Muscle of arm (tissue), 12 donors: Measurements from ENCODE around the gene RGN. TPM values are rescaled to one million over a fixed set of nuclear protein-coding genes. Genes with fewer than 3 reads are reported as not detected.
"Not testable (repeated sequence)": the region's sequence is repeated elsewhere in the genome, so short reads cannot be mapped to it uniquely, and the experiment has no call there.

Experiments
- DNase-seq: peaks from one replicate; pipeline ENCODE4 v3.0.0-alpha.2; 2013
- polyA plus RNA-seq, 12 donors: library from polyadenylated mRNA; unstranded; fragments of 120-200 nt; gene quantifications; one replicate each; pipeline ENCODE4 v1.2.1, GENCODE V29; 2013; ENCODE audit not compliant: insufficient read length in 12 of 12

The RGN gene
- polyA plus RNA-seq, 12 donors = 1.8 to 4.2 (median 2.2) TPM; not detected in 2

DNA sequence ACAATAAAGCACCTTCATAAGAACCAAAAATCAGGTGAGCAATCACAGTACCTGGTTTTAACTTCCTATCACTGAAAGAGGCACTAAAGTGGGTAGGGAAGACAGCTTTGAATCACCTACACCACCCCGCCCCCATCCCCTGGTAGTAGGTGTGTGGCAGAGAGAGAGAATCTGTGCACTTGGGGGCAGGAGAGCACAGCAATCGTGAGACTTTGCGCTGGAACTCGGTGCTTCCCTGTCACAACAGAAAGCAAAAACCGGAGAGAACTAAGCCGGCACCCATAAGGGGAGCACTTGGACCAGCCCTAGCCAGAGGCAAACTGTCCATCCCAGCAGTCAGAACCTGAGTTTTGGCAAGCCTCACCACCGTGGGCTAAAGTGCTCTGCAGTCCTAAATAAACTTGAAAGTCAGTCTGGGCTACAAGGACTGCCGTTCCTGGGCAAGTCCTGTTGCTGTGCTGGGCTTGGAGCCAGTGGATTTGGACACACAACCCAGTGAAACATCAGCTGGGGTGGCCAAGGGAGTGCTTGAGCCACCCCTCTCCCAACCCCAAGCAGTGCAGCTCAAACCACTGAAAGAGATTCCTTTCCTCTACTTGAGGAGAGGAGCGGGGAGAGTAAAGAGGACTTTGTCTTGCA, 34.2 kb downstream of the RGN start:
- no peak for DNase-seq

DNA sequence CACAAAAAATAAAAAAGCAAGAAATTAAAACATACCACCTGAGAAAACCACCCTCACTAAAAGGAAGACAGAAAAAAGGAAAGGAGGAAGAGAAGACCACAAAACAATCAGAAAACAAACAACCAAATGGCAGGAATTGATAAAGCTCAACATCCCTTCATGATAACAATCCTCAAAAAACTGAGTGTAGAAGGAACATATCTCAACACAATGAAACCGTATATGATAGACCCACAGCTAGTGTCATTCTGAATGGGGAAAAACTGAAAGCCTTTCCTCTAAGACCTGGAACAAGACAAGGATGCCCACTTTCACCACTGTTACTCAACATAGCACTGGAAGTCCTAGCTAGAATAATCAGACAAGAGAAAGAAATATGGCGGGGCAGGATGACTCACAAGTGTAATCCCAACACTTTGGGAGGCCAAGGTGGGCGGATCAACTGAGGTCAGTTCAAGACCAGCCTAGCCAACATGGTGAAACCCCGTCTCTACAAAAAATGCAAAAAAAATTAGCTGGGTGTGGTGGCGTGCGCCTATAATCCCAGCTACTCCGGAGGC, 38.4 kb downstream of the RGN start:
- DNase-seq = not testable (repeated sequence)

DNA sequence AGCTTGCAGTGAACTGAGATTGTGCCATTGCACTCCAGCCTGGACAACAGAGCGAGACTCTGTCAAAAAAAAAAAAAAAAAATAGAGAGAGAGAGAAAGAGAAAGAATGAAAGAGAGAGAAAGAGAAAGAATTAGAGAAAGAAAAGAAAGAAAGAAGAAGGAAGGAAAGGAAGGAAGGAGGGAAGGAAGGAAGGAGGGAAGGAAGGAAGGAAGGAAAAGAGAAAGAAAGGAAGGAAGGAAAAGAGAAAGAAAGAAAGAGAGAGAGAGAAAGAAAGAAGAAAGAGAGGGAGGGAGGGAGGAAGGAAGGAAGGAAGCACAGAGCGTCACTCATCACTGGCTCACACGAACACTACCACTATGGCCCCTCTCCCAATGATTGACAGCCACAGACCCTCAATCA, 46.2 kb downstream of the RGN start:
- DNase-seq = not testable (repeated sequence)

DNA sequence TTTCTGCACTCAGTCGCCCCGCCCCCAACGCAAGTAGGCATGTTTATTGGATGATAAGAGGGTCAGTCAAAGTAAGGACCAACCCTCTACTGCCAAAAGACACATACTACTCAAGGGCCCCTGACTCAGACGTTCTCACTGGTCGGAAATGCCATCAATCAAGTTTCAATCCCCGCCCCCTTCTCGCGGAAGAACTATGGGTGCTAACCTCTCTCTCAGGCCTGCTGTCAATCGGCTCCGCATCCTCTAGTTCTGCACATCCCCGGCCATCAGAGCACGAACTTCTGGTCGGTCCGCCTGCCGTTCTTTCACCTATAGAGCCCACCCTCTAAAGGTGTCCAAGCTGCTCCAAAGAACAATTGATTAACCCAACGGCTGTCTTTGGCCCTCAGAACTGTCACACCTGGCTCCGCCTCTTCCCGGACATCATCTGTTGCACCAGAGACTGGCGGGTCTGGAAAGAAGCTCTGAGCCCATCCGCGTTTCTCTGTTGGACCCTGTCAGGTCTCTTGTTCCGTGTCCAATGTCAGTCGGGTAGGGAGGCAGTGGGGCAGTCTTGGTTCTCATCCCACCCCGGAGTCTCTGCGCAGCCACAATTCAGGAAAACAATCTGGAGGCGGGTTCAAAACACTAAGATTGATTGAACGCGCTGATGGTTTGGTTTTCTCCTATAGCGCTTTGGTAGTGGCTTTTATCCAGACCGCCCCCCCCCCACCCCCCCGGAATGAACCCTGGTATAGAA, 51.1 kb downstream of the RGN start:
- peak; percentile 96 for DNase-seq

DNA sequence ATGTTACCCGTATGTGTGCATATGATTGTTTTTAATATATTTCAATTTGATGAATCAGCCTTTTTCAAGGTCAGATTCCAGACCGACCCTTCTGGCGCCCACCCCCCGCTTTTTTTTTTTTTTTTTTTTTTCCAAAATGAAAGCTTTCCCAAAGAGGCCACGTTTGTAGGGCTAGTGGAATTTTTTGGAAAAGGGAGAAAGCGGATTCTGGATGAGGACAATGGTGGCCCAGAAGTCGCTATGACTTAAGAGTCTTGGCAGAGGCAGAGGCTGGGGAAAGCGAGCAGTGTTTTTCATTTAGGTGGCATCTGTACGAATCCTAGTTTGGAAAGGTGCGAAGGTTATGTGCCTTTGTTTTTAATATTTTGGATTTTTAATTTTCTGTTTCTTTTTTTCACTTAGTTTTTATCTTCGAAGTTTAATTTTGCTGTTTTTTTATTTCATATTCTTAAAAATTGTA, 51.7 kb downstream of the RGN start:
- DNase-seq = peak; percentile 16

DNA sequence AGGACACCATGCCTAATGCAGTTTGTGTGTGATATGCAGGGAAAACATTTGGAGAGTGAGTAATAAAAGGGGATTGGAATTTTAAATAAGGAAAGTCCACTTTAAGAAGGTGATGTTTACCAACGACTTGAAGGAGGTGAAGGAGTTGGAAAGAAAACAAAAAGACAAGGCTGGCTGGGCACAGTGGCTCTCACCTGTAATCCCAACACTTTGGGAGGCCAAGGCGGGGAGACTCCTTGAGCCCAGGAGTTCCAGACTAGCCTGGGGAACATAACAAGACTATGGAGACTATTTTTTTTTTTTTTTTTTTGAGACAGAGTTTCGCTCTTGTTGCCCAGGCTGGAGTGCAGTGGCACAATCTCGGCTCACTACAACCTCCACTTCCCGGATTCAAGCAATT, 55.2 kb downstream of the RGN start:
- no peak for DNase-seq

DNA sequence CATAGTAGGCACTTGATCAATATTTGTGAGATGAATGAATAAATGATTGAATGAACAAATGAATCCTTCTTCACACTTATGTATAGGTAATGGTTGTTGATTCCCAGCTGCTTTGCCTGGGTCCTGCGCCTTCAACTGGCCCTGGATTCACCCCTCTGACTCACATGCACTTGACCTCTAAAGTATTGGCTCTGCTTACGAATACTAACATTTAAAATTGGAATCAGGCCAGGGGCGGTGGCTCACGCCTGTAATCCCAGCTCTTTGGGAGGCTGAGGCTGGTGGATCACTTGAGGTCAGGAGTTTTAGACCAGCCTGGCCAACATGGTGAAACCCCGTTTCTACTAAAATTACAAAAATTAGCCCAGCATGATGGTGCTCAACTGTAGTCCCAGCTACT, 57.4 kb downstream of the RGN start:
- DNase-seq = not testable (repeated sequence)

DNA sequence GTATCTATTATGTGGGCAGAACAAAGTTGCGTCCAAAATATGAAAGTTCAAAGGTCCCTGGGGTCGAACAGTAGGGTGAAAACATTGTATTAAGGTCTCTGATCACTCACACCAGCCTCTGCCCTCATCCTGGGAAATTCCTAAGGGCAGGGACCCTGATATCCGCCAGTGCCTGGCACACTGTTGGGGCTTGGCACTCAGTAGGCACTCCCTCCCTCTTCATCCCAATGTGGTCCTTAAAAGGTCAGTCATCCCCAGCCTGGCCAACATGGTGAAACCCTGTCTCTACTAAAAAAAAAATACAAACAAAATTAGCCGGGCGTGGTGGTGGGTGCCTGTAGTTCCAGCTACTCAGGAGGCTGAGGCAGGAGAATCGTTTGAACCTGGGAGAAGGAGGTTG, 59.9 kb downstream of the RGN start:
- no peak for DNase-seq

Other genes starting within 250 kb of the RGN start
- 10 to 100 TPM in 5 of 12 donors, 1 to 10 TPM in 6, not detected in 1; 7.2 to 12.1 (median 9.4) TPM for gene RP2, start 241.4 kb upstream of the RGN start, polyA plus RNA-seq
- 1 to 10 TPM in 11 of 12 donors, not detected in 1; 4.4 to 7.0 (median 5.0) TPM for gene JADE3, start 166.0 kb upstream of the RGN start, polyA plus RNA-seq
- gene NDUFB11, start 66.3 kb downstream of the RGN start, polyA plus RNA-seq = 100 to 1,000 TPM in 2 of 12 donors, 10 to 100 TPM in 9, not detected in 1; 71.5 to 108 (median 93.0) TPM
- gene RBM10, start 66.8 kb downstream of the RGN start, polyA plus RNA-seq = 10 to 100 TPM in 11 of 12 donors, not detected in 1; 28.7 to 55.3 (median 33.6) TPM
- gene UBA1, start 115.4 kb downstream of the RGN start, polyA plus RNA-seq = 100 to 1,000 TPM in 11 of 12 donors, not detected in 1; 106 to 174 (median 130) TPM
- 100 to 1,000 TPM in 6 of 12 donors, 10 to 100 TPM in 5, not detected in 1; 84.6 to 119 (median 101) TPM for gene CDK16, start 140.2 kb downstream of the RGN start, polyA plus RNA-seq
- gene USP11, start 154.6 kb downstream of the RGN start, polyA plus RNA-seq = 100 to 1,000 TPM in 1 of 12 donors, 10 to 100 TPM in 10, not detected in 1; 57.2 to 104 (median 87.7) TPM